K562 (cell line): Measurements from ENCODE around the gene RGS9. TPM values are rescaled to one million over a fixed set of nuclear protein-coding genes. Genes with fewer than 3 reads are reported as not detected.

Source experiments
- ATAC-seq: fragments of 200-7000 bp; cut with Tn5 transposase; 3 replicates; pipeline ENCODE4 v1.9.1; 2020; ENCODE audit warnings: moderate library complexity
- BruUV-seq: library from RNA; stranded (reverse); fragments of 400-500 nt; replicated peaks from 2 replicates; lab custom pipeline; 2021; lab: Mats Ljungman, UMichigan
- CTCF ChIA-PET: fragments of 300-600 bp; formaldehyde crosslinking; extraction: SDS; loops from one replicate; lab custom pipeline; 2021; ENCODE audit warnings: low intra/inter-chr PET ratio; lab: Yijun Ruan, JAX
- POLR2A ChIA-PET: fragments of 300-600, 350-650 bp; sonication (Branson Sonifier 250); formaldehyde crosslinking; extraction: SDS; loops from one replicate; lab custom pipeline; 2021; ENCODE audit warnings: antibody characterized with exemption, inconsistent platforms; lab: Yijun Ruan, JAX
- DNase-seq, 4 experiments: peaks; one replicate each; pipeline versions ENCODE4 v3.0.0 to v3.0.0-alpha.2; 2011 to 2018; ENCODE audit warnings: low spot score in 3 of 4, mixed read lengths in 3 of 4; ENCODE audit errors: extremely low read depth in 1 of 4
- FAIRE-seq: peaks from 2 replicates; lab custom pipeline; 2011; peaks lifted over from hg19 to GRCh38; lab: Jason Lieb, UNC
- H2AFZ ChIP-seq: 2 replicates; pipeline ENCODE4 v1.6.0; 2011; ENCODE audit warnings: low read depth, low read length, control low read depth, inconsistent platforms
- H3K27ac ChIP-seq: fragments of 200-600 bp; 3 replicates; pipeline ENCODE4 v1.8.0; 2011; ENCODE audit warnings: low read depth, mild to moderate bottlenecking, control low read depth, inconsistent platforms, low read length, moderate library complexity, mixed read lengths; ENCODE audit errors: extremely low read depth
- H3K27me3 ChIP-seq, 2 experiments: fragments of 300-600 bp in 1 of 2; 2 replicates in 1 of 2; 3 replicates in 1 of 2; pipeline versions ENCODE4 v1.6.0 to v1.8.0; 2011; ENCODE audit warnings: inconsistent platforms in 2 of 2, low read length in 2 of 2, mild to moderate bottlenecking in 1 of 2, mixed read lengths in 1 of 2, moderate library complexity in 1 of 2; ENCODE audit not compliant: control insufficient read depth in 2 of 2, insufficient read depth in 2 of 2
- H3K36me3 ChIP-seq: fragments of 300-600 bp; 3 replicates; pipeline ENCODE4 v1.8.0; 2011; ENCODE audit warnings: mild to moderate bottlenecking, low read length, inconsistent platforms; ENCODE audit not compliant: control insufficient read depth, insufficient read depth
- H3K4me1 ChIP-seq, 2 experiments: fragments of 200-600 bp in 1 of 2; replicated peaks in 1 of 2; 2 replicates in 1 of 2; 3 replicates in 1 of 2; pipeline versions ENCODE4 v1.5.1 to v1.8.0; 2011; ENCODE audit warnings: inconsistent platforms in 2 of 2, low read length in 2 of 2, mild to moderate bottlenecking in 1 of 2, mixed read lengths in 1 of 2, moderate library complexity in 1 of 2; ENCODE audit not compliant: control insufficient read depth in 2 of 2, insufficient read depth in 2 of 2
- H3K4me2 ChIP-seq: 2 replicates; pipeline ENCODE4 v1.6.1; 2011; ENCODE audit warnings: low read length, control low read depth, inconsistent platforms, mixed read lengths; ENCODE audit not compliant: insufficient read depth
- H3K4me3 ChIP-seq: fragments of 200-600 bp; sonication (generic), shearing (Covaris generic); 2 replicates; pipeline ENCODE4 v1.5.1; 2016; ENCODE audit warnings: control low read depth, inconsistent platforms
- H3K79me2 ChIP-seq: fragments of 200-600 bp; 3 replicates; pipeline ENCODE4 v1.8.0; 2011; ENCODE audit warnings: low read length, inconsistent platforms; ENCODE audit not compliant: control insufficient read depth, insufficient read depth
- H3K9ac ChIP-seq, 2 experiments: 2 replicates each; pipeline versions ENCODE4 v1.6.0 to v1.6.1; 2011; ENCODE audit warnings: low read depth in 2 of 2, low read length in 2 of 2, control low read depth in 1 of 2, inconsistent platforms in 1 of 2, mild to moderate bottlenecking in 1 of 2, mixed read lengths in 1 of 2; ENCODE audit not compliant: insufficient read depth in 1 of 2
- H3K9me1 ChIP-seq: one replicate; pipeline ENCODE4 v1.6.0; 2011; ENCODE audit warnings: inconsistent platforms, mild to moderate bottlenecking, low read length, moderate library complexity; ENCODE audit not compliant: control insufficient read depth, insufficient read depth
- H3K9me3 ChIP-seq: replicated peaks from 2 replicates; pipeline ENCODE4 v1.5.1; 2011; ENCODE audit warnings: low read depth, low read length, inconsistent platforms; ENCODE audit not compliant: control insufficient read depth, insufficient read depth
- H4K20me1 ChIP-seq: replicated peaks from 2 replicates; pipeline ENCODE4 v1.6.1; 2011; ENCODE audit warnings: low read length, inconsistent platforms, mixed read lengths; ENCODE audit not compliant: control insufficient read depth, insufficient read depth
- HSF4 ChIP-seq: fragments of 250-450 bp; sonication (Bioruptor Pico); IDR thresholded peaks from 2 replicates; pipeline ENCODE4 v2.1.2; 2022; ENCODE audit warnings: mild to moderate bottlenecking, moderate library complexity, borderline replicate concordance
- NRF1 ChIP-seq, 2 experiments: fragments of 450-650 bp; IDR thresholded peaks in 1 of 2; conservative IDR thresholded peaks in 1 of 2; 2 replicates each; pipeline ENCODE4 v1.6.1; 2014; ENCODE audit warnings: mild to moderate bottlenecking in 2 of 2
- PHTF2 ChIP-seq: fragments of 250-450 bp; sonication (Bioruptor Pico); IDR thresholded peaks from 2 replicates; pipeline ENCODE4 v1.5.0; 2021; ENCODE audit warnings: mild to moderate bottlenecking
- PRMT5 ChIP-seq: sonication (generic); formaldehyde crosslinking; IDR thresholded peaks from 2 replicates; pipeline ENCODE4 v1.5.0; 2020; ENCODE audit warnings: missing genetic modification reagents
- TEAD4 ChIP-seq, 2 experiments: sonication (generic) in 1 of 2; formaldehyde crosslinking in 1 of 2; IDR thresholded peaks; 2 replicates each; pipeline versions ENCODE4 v1.6.1 to v1.8.0; 2012 to 2022; ENCODE audit warnings: borderline replicate concordance in 1 of 2, inconsistent platforms in 1 of 2, low read length in 1 of 2, mild to moderate bottlenecking in 1 of 2, missing genetic modification reagents in 1 of 2
- ZKSCAN8 ChIP-seq: fragments of 200-800 bp; sonication (Bioruptor generic); IDR thresholded peaks from 2 replicates; pipeline ENCODE4 v1.6.1; 2016; ENCODE audit warnings: missing genetic modification characterization, missing compliant biosample characterization
- WGBS: fragments of 100-300 bp; shearing (Covaris generic); methylation state at CpG from one replicate; pipeline ENCODE4 v1.1.6; 2016; ENCODE audit warnings: low coverage, mixed read lengths; ENCODE audit not compliant: insufficient coverage; ENCODE audit errors: missing lambda C conversion rate; 5-methylcytosine and 5-hydroxymethylcytosine counted together
- in situ Hi-C: fragments of 300-500 bp; cut with MboI; formaldehyde crosslinking; loops from 4 replicates; pipeline ENCODE4 v1.15.0; 2018; ENCODE audit warnings: inconsistent platforms, mixed read lengths
- intact Hi-C: fragments of 100-400 bp; cut with micrococcal nuclease; formaldehyde crosslinking; loops from 2 replicates; pipeline ENCODE4 v1.14.2; 2022
- polyA plus RNA-seq, 8 experiments: library from polyadenylated mRNA; depleted of rRNA in 4 of 8; stranded (reverse) in 5 of 8; unstranded in 3 of 8; fragments of >200 nt; fragmentation: Nextera tagmentation in 2 of 8; fragmentation: Illumina TruSeq in 1 of 8; extraction: Ambion mirVana in 2 of 8; extraction: Trizol in 1 of 8; gene quantifications; 2 replicates each; pipeline versions ENCODE4 v1.2.1 to v1.2.3, GENCODE V29; 2011 to 2014; ENCODE audit warnings: inconsistent platforms in 1 of 8, missing spikeins in 1 of 8
- total RNA-seq, 7 experiments: library from RNA; depleted of rRNA in 6 of 7; stranded (reverse); fragments of >200 nt in 6 of 7; fragmentation: Illumina TruSeq in 2 of 7; extraction: Trizol in 2 of 7; gene quantifications; 2 replicates each; pipeline versions ENCODE4 v1.2.1 to v1.2.3, GENCODE V29; 2011 to 2021; ENCODE audit warnings: low replicate concordance in 1 of 7
- TF ChIP-seq, protein P1 (sequence below), 2 experiments: fragments of 450-650 bp; conservative IDR thresholded peaks; 2 replicates each; pipeline ENCODE4 v1.6.1; 2017; ENCODE audit warnings: mild to moderate bottlenecking in 2 of 2, moderate library complexity in 2 of 2
- TF ChIP-seq, protein P2 (sequence below): sonication (generic); formaldehyde crosslinking; IDR thresholded peaks from 2 replicates; pipeline ENCODE4 v1.8.0; 2022; ENCODE audit warnings: missing genetic modification reagents, mild to moderate bottlenecking, borderline replicate concordance
- TF ChIP-seq, protein P3 (sequence below): fragments of 250-450 bp; sonication (Bioruptor Pico); IDR thresholded peaks from 2 replicates; pipeline ENCODE4 v1.4.0; 2020; ENCODE audit warnings: mild to moderate bottlenecking, moderate library complexity

The RGS9 gene
- total and polyA plus RNA-seq, 9 of the 15 experiments (the other 6 are each of a cell fraction or from before 2014, with no cell fraction given): 0.18 to 1.4 (median 0.55) TPM

- FAIRE-seq: no peak
- ChIA-PET POLR2A (interaction anchor here (0.6 kb wide), 1 partner anchor 316 kb away, joined by 3 read pairs; no protein-coding TSS in a partner anchor), CTCF (no interaction called here)
- Histone ChIP-seq H3K9me1 (no peaks in the 10 kb centered on the region), H4K20me1 (no peaks in the 10 kb centered on the region), H2AFZ (no peak overlapping the region), H3K36me3 (no peaks in the 10 kb centered on the region), H3K9ac (no peak overlapping the region), H3K4me3 (no peak overlapping the region), H3K4me1 (no peaks in the 10 kb centered on the region), H3K4me2 (no peak overlapping the region), H3K79me2 (no peaks in the 10 kb centered on the region), H3K9me3 (no peaks in the 10 kb centered on the region), H3K27me3 (peaks cover 3 to 23% of the 10 kb centered on the region in 2 experiments; a peak in 3 of 5 replicates), H3K27ac (no peak overlapping the region)
- in situ Hi-C loops: no loop called here
- ATAC-seq: no peak
- under 1% methylated on average over 22 of the region's 23 CpGs for WGBS
- no peak for DNase-seq
- intact Hi-C loops: no loop called here
- no TSS peak for BruUV-seq
- TF ChIP-seq, protein P1, sequence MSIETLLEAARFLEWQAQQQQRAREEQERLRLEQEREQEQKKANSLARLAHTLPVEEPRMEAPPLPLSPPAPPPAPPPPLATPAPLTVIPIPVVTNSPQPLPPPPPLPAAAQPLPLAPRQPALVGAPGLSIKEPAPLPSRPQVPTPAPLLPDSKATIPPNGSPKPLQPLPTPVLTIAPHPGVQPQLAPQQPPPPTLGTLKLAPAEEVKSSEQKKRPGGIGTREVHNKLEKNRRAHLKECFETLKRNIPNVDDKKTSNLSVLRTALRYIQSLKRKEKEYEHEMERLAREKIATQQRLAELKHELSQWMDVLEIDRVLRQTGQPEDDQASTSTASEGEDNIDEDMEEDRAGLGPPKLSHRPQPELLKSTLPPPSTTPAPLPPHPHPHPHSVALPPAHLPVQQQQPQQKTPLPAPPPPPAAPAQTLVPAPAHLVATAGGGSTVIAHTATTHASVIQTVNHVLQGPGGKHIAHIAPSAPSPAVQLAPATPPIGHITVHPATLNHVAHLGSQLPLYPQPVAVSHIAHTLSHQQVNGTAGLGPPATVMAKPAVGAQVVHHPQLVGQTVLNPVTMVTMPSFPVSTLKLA (conservative IDR thresholded peaks at IDR 0.05): no peak
- no peak for TF ChIP-seq NRF1 (conservative IDR thresholded peaks at IDR 0.05 in 1 of 2, IDR thresholded peaks at IDR 0.05 in 1 of 2)
- TF ChIP-seq TEAD4 (IDR thresholded peaks at IDR 0.05; ENCODE audit: low read length): no peak
- TF ChIP-seq TEAD4 (CRISPR knock-in tag; IDR thresholded peaks at IDR 0.05; ENCODE audit: borderline replicate concordance): no peak
- TF ChIP-seq PRMT5 (CRISPR knock-in tag): no peak
- TF ChIP-seq PHTF2 (CRISPR knock-in tag): no peak
- TF ChIP-seq, protein P2, sequence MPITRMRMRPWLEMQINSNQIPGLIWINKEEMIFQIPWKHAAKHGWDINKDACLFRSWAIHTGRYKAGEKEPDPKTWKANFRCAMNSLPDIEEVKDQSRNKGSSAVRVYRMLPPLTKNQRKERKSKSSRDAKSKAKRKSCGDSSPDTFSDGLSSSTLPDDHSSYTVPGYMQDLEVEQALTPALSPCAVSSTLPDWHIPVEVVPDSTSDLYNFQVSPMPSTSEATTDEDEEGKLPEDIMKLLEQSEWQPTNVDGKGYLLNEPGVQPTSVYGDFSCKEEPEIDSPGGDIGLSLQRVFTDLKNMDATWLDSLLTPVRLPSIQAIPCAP (CRISPR knock-in tag): no peak
- no peak for TF ChIP-seq ZKSCAN8 (CRISPR knock-in tag)
- TF ChIP-seq, protein P3, sequence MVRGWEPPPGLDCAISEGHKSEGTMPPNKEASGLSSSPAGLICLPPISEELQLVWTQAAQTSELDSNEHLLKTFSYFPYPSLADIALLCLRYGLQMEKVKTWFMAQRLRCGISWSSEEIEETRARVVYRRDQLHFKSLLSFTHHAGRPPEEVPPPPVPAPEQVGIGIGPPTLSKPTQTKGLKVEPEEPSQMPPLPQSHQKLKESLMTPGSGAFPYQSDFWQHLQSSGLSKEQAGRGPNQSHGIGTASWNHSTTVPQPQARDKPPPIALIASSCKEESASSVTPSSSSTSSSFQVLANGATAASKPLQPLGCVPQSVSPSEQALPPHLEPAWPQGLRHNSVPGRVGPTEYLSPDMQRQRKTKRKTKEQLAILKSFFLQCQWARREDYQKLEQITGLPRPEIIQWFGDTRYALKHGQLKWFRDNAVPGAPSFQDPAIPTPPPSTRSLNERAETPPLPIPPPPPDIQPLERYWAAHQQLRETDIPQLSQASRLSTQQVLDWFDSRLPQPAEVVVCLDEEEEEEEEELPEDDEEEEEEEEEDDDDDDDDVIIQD (CRISPR knock-in tag): no peak
- TF ChIP-seq HSF4 (CRISPR knock-in tag): no peak
These were observed 133.5 kb downstream of the RGS9 start for GRCh38 chr17:65270499-65271253.
